ENCODE results near the gene NUBP2.

Gene NUBP2

DNA sequence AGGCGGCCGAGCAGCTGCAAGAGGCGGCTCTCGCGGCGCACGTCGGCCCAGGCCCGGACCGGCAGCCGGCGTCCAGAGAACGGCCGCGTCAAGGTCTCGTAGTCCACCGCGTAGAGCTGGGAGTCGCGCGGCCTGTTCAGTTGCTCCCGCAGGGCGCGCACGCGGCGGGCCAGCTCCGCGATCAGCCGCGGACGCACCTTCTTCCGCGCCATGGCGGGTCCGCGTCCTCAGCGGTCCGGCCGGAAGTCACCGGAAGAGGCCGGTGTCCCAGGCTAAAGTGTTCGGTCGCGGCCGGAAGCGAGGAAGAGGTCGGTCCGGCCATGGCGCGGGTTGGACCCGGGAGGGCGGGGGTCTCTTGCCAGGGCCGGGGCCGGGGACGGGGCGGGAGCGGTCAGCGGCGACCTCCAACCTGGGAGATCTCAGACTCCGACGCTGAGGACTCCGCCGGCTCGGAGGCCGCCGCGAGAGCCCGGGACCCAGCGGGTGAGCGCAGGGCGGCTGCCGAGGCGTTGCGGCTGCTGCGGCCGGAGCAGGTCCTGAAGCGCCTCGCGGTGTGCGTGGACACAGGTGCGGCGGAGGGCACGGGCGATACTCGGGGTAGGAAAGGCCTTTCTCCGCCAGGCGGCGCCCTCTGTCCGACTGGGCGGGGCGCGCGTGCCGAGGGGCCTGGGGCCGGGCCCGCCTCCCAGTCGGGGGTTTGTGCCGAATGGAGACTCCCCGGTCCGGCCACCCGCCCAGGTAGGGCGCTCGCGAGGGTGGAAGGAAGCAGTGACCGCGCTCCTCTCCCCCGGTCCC lies 9.7 kb upstream of the NUBP2 start, which contains the start of gene MRPS34:
Gene MRPS34 (minus strand): TSS at position 227 of the 795 bp plus-strand sequence. CDS start 15 bp downstream, at position 212.
- DNase-seq, result peak; percentile 95

DNA sequence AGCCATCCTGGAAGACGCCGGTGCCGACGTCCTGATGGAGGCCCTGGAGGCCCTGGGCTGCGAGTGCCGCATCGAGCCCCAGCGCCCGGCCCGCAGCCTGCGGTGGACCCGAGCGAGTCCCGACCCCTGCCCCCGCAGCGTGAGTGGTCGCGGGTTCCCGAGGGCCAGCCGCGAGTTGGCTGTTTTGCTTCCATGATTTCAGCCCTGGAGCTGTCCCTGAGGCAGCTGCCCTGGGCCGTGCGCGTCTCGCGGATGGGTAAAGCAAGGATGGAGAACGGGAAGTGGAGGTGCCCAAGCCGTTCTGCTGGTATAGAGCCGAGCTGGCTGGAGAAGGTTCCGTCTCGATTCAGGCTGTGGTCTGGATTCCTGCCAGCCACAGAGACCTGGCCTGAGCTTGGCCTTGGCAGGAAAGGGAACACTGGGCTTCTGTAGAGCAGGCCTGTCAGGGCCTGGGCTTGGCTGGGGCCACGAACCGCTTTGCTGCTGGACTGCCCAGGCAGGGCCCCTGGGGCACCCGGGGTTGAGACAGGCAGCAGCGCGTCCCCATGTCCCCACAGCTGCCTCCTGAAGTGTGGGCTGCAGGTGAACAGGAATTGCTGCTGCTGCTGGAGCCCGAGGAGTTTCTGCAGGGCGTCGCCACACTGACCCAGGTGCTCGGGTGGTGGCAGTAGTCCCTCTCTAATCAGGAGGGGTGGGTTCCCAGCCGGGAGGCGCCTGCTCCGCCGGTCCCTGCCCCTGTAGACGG lies 8.9 kb upstream of the NUBP2 start:
- no peak for DNase-seq

DNA sequence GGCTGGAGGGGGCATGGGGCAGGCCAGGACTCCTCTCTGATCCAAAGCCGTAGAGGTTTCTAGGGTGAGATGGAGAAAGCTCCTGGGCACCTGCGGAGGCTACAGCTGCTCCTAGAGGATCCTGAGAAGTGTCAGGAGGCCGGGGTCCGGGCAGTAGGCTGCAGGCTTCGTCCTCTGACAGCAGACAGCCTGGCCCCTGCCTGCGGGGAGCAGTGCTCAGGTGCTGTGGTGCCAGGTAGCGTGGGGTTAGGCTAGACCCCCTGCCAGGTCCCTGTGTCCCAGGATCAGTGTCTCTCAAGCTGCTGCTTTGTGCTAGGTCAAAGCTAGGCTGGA lies 8.3 kb upstream of the NUBP2 start:
- DNase-seq, result no peak

DNA sequence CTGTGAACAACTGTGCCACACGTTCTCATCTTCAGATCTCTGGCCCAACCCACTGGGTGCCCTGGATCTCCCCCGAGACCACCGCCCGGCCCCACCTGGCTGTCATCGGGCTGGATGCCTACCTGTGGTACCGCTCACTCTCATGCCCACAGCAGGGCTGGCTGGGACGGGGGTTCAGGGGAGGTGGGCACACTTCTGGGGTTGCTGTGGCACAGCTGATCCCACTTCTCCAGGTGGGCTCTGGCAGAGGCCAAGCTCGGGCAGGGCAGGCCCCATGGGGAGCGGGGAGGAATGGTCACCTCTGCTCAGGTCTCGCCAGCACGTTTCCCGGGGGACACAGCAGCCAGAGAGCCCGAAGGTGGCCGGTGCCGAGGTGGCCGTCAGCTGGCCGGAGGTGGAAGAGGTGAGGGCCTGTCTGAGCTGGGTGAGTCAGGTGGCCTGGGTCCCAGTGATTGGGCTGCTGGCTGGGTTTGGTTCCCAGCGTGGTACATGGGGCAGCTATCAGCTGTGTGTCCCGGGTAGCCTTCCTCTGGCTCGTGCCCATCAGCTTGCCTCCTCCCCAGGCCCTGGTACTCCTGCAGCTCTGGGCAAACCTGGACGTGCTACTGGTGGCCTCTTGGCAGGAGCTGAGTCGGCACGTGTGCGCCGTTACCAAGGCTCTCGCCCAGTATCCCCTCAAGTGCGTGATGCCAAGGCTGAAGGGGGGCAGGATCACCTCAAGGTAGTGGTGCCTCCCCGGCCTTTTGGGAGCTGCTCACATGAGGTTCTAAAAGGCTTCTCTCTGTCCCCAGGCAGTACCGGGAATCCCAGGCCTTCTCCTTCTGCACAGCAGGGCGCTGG lies 7.5 kb upstream of the NUBP2 start:
- DNase-seq, result no peak

DNA sequence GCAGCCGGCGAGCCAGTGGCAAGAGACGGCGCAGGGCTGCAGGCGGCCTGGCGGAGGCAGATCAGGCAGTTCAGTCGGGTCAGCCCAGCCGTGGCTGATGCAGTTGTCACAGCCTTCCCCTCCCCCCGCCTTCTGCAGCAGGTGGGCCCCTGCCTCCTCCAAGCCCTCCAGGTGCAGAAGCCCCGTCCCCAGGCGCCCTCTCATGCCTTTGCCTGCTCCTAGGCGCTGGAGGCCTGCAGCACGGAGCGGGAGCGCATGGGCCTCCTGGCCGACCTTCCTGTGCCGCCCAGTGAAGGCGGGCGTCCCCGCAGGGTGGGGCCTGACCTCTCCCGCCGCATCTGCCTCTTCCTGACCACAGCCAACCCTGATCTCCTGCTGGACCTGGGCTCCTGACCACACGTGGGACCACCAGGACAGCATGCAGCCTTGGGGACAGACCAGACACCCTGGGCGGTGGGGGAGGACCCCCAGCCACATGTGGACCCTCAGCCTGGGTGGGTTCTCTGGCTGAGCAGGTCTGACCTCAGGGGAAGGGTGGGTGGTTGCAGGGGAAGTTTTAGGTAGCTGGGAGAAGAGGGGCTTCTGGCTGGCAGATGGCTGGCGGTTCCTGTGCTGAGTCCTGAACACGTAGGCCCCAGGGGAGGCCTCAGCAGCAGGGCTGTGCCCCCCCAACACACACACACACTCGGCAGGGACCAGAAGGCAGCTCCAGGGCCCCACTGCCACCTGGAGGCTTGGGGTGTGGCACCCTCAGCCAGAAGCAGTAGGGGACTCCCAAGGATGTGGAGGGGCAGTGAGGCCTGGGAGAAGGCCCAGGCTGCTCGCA lies 6.7 kb upstream of the NUBP2 start:
- no peak for DNase-seq

DNA sequence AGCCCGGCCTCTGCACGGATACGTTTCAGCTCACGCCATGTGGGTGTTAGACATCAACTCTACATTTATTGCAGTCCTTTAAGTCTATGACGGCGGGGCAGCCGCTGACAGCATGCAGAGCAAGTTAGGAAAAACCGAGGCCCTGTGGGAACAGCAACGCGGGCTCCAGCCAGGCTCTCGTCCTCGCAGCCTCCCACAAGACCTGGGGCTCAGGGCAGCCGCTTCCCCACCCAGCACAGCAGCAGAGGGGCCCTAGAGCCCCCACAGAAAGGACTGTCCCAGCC lies 6.1 kb upstream of the NUBP2 start:
- DNase-seq, result no peak

DNA sequence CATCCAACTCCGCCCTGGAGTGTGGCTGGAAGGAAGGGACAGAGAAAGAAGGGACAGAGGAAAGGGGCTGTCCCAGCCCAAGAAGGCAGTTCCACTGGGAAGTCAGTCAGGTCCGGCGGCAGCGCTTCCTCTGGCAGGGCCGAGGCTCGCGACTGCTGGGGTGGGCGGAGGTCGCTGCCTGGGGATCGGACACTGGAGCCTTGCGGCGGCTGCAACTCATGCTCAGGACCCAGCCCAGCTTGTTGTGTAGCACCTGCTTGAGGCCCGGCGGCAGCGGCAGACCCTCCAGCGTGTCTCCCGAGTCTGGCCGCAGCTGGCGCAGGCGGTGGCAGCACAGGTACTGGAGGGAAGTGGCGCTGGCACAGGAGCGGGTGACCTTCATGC lies 5.8 kb upstream of the NUBP2 start:
- DNase-seq, result no peak

DNA sequence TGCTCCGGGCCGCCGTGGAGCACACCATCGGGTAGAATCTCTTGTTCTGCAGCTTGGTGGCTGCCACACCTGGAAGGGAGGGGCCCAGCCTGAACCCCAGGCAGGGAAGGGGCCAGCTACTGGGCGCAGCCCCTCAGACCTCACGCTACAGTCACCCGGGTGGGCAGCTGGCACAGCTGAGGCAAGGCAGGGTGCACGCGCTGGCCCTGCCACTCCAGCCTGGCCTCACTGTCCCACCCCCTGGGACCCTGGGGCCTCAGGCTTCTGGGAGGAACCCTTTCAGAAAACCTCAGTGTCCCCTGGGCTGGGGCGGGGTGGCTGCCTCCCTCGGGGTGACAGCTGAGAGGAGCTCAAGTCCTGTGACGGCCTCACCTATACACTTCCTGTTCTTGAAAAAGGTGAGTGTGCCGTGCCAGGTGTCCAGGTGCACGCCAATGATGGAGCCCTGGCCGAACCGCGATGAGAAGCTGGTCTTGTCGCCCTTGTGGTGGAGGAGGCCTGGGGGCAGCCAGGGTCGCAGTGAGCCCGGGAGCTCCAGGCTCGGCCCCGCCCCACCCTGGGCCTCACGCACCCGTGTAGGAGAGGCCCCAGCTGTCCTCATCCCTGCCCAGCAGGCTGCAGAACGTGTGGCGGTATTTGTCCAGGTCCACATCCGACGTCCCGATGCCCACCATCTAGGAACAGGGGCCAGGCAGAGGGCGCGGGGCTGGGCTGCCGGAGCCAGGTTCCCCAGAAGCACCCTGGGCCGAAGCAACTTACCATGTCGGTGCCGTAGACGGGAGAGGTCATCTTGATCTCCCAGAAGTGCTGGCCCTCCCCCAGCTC lies 5.2 kb upstream of the NUBP2 start:
- DNase-seq, result no peak

DNA sequence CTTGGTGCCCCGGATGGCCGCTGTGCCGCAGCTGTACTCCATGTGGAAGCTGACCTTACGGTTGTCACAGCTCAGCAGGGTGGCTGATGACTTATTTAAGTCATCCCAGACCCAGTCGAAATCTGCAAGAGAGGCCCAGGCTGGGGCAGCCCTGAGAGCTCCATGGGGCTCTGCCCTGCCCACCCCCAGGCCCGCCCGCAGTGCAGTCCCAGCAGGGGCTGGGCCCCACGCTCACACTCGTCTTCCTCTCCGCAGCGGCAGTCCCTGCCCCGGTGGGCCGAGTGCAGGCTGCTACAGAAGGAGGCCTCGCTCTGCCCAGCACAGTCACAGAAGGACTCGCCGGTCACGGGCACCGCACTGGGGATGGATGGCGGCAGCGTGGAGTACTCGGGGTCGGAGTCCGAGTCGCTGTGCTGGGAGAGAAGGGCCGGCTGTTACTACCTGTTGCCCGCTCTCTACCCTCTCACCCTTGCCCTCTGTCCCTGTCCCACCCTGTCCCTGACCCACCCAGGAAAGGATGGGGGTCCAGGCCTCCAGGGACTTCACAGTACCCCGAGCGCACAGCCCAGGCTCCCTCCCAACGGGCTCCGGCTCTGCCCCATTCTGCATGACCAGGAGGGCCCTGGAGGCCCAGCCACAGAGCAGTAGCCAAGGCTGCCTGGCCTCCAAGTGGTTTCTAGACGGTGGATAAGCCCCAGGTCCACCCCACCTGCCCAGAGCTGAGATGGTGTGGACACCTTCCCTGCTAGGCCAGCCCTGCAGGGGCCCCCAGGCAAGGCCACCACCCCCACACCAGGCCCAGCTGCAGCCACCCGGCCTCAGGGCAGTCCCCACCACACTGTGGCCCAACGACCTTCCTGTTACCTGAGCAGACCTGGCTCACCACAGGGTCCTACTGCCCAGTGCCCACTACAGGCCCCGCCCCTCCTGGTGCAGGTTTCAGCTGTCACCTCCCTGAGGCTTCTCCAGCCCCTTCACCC lies 4.3 kb upstream of the NUBP2 start:
- DNase-seq, result no peak

DNA sequence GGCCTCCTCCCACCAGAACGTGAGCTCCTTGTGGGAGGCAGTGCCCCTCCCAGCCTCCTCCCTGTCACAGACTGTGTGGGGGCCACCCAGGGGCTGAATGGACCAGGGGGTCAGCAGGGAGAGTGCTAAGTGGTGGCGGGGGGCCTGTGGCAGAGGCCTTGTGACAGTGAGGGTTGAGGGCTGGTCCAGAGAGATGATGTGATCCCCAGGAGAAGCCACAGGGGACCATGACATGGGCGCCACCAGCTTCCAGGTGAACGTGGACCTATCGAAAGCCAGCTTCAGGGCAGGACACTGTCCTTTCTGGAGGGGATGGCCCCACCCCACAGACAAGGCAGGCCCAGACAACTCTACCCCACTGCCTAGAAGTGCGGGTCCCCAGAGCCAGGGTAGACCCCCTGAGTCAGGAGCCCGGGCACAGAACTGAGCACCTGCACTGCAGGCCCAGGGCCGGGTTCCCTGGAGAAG lies 3.5 kb upstream of the NUBP2 start:
- no peak for DNase-seq

DNA sequence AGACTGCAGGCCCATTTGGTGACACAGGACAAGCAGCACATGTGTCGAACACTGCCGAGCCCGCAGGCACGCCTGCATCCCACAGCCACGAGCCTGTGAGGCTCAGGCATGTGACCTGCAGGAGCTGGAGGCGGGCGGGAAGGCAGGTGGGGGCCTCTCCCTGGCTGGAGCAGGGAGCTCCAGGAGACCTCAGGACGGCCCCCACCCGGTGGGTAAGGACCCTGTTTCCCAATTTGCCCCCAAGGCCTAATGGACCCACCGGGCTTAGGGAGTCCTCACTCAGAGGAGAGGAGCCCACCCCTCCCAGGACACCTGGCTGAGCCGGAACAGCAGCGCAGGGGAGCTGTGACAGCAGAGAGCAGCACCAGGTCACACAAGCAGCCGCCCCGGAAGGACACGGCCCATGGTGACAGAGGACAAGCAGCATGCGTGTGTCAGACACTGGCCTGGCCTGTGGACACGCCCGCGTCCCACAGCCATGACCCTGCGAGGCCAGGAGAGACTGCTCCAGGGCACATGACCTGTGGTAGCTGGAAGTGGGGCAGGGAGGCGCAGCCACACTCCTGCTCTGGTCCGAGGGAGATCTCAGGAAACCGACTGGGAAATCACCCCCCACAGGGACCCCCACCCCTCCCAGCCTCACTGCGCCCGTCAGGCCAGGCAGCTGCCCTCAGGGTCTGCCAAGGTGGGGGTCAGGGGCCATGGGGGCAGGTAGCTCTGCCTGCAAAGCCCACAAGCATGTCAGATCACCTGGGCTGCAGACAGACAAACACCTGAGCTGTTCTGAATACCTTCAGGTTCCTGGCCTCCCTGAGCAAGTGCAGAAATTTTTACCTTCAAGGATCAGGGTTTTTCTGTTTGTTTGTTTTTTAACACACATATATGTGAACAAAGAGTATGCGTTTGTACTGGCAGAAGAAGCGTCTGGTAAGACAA lies 2.8 kb upstream of the NUBP2 start:
- DNase-seq, result no peak

DNA sequence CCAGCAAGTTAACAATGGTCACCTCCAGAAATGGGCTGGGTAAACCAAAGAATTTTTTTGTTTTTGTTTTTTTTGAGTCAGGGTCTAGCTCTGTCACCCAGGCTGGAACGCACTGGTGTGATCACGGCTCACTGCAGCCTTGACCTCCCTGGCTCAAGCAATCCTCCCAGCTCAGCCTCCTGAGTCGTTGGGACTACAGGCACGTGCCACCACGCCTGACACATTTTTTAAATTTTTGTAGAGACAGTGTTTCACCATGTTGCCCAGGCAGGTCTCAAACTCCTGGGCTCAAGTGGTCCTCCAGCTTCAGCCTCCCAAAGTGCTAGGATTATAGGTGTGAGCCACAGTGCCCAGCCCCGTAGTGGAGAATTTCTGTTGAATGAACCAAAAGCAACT lies 2.1 kb upstream of the NUBP2 start:
- no peak for DNase-seq

DNA sequence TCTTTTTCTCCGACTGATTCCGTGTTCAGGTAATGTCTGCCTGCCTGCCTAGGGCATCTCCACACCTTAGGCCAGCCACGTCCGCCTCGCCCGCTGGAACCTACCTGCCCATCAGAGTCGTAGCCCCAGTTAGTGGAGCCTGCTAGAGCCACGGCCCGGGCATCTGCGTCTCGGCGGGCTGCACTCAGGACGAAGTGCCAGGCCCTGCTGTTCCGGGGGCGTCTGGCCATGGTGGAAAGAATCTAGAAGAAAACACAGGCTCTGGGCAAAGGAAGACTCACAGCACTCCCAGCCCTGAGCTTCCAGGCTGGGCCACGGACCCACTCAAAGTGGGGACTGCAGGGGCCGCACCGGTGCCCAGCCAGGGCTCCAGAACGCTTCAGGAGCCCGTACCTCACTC lies 1.5 kb upstream of the NUBP2 start:
- DNase-seq, result no peak

DNA sequence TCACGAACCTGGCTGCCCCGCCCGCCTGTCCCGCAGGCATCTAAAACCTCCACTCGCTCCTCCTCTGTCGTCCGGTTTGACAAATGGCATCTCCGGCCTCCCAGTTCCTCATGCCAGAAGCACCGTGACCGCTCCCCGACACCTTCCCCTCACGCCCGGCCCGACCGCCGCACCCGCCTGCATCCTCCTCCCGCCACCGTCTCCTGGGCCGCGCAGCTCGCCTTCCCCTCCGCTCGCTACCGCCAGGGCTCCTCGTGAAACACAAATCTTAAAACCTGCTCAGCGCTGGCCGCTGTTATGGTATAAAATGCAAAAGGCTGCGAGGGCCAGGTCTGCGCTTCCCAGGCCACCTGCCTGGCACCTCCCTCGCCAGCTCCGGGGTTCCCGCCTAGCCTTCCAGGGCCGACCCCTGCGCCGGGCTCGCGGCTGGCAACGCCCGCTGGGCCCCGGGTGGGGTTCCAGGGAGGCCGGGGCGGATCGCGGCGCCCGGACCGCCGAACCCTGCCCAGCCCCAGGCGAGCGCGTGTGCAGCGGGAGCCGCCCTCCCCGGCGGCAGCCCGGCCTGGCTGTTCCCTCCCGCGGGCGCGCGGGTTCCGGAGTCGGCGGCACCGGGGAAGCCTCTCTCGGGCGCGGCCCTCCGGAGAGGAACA lies 877 bp upstream of the NUBP2 start:
- DNase-seq, result peak; percentile 56

DNA sequence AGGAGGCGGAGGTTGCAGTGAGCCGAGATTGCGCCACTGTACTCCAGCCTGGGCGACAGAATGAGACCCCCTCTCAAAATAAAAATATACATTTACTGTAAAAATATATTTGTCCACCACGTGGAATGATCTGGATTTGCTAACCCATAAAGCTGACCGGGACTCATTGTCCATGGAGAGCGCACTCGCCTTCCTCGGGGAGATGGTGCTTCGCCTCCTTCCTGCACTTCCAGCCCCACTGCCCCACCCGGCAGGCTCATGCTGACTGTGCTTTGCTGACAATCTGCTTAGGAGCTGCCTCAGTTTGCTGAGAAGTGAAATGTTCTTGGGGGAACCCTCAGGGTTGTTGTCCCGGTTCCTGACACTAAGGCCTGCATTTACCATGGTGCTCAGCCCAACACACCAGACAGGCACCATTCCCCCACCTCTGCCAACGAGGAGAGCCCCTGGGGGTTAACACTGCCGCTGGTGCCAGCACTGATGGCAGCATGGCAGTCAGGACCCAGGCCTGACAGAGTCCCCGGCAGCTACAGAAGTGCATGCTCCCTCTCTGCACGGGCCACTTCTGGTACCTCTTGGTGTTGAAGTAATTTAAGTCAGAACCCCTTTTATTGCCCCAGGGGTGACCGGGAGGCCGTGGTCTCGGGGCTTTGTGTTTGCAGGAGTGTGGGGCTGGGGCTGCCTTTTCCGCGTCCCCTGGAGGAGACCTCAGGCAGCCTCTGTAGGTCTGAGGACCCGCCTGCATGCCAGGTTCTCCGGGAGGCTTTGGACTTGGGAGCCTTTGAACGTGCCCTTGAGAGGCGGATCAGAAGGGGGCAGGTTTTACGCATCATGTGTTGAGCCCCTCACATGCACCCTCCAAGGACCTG lies 2.5 kb downstream of the NUBP2 start:
- DNase-seq, result no peak

DNA sequence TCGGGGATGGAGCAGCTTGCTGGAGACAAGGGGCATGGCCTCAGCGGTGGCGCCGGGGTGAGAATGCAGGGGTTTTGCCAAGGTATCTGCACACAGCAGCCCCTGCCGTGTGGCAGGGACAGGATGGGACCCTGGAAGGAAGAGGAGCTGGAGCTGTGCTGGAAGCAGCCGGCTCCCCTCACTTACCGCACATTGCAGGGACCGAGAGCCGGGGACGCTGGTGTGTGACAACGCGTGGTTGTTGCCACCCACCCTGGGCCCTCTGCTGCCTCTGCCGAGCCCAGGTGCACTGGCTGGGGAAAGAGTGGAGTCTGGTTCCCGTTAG lies 3.0 kb downstream of the NUBP2 start:
- DNase-seq, result no peak

DNA sequence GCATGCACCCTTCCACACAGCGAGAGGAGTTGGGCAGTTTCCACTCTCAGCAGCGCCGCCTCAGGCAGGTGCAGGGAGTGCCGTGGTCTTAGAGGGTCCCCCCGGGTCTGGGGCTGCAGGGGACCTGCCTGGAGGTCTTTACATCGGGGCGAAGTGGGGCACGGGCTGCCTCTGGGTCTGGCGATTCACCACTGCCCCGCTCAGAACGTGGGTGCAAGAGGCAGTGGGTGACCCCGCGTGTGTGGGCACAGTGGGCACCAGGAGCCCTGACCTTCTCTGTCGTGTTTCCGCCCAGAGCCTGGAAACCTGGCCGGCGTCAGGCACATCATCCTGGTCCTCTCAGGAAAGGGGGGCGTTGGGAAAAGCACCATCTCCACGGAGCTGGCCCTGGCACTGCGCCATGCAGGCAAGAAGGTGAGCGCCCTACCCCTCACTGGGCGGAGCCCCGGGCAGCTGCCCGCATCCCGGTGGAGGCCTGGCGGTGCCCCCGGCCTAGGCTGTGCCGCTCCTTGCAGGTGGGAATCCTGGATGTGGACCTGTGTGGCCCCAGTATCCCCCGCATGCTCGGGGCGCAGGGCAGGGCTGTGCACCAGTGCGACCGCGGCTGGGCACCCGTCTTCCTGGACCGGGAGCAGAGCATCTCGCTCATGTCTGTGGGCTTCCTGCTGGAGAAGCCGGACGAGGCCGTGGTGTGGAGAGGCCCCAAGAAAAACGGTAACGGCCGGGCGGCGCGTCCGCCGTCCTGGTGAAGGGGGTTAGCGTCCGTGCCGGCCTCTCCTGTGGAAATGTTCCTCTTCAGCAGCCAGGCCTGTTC lies 3.7 kb downstream of the NUBP2 start:
- DNase-seq, result no peak

Measured in eye (tissue), 1 donor.